ENCODE measurements around the gene ERI3.
"Not testable (repeated sequence)": the region's sequence is repeated elsewhere in the genome, so short reads cannot be mapped to it uniquely, and the experiment has no call there.

The ERI3 gene

GRCh38 chr1:44235808-44236207 lies 119.2 kb downstream of the ERI3 start:
- no peak for DNase-seq

- no peak for DNase-seq
Measured at GRCh38 chr1:44233593-44233992, 121.5 kb downstream of the ERI3 start.

- no peak for DNase-seq
Measured at GRCh38 chr1:44230796-44231195, 124.3 kb downstream of the ERI3 start.

DNA sequence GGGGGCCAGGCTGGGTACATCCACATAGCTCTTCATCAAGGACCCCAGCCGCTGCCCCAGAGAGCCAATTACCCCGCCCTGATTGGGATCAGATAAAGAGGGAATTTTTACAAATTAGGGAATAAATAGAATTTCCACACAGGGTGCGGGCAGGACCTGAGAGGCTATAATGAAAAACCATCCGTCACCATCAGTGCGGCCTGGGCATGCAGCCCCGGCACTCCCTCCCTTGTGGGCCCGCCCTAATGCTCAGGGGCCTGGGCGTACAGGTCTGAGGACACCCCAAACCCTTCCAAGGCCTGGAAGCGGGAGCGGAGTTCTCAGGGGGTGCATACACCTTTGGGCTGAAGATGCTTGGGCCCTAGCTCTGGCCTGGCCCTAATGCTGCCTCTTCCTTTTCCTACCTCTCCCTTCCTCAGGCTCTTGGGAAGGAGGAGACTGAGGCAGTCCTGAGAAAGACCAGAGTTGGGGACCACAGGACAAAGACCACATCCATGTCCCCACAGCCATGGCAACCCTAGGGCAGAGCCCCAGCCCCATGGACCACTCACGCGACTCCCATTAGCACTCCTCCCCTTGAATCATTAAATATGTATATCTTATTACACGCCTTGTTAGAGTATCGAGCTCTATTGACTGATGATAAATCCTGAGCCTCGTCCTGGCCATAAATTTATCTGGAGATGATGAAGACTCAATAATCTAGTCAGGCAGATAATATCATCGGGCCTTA lies 125.5 kb downstream of the ERI3 start:
- no peak for DNase-seq

GRCh38 chr1:44228218-44228617 lies 126.8 kb downstream of the ERI3 start:
- no peak for DNase-seq

DNA sequence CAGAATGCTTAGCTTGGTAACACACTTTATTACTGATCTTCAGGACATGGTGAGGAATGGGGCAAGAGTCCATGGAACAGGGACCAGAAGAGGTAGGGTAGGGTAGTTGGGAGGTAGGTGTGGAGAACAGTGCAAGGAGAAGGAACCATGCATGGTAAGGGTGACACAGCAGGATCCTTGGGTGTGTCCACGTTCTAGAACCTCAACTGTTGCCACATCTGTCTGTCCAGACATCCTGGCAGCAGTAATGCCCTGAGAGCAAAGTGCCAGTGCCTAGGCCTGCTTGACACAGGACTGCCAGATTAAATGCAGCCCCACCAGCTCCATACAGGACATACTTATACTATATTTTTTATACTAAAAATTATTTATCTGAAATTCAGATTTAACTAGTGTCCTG lies 127.8 kb downstream of the ERI3 start:
- DNase-seq, result no peak

- DNase-seq, result no peak
Measured at GRCh38 chr1:44225761-44226160, 129.3 kb downstream of the ERI3 start.

DNA sequence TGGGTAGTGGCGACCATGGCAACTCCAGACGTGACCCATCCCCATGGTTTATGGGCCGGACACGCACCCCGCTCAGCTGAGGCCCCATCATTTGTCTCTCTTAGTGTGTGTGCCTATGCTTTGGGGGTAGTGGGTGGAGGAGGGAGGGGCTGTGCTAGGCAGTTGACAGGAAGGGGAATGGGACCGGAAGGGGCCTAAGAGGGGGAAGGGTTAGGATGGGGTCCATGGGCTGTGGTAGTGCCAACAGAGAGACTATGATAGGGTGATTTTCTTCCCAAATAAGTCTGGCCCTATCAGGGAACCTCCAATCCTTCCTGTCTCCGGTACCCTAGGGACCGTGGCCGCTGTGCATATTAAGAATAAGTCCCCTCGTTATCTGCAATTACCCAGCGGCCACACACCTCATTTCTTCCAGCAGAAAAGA lies 131.9 kb downstream of the ERI3 start:
- DNase-seq, result no peak

- DNase-seq, result no peak
Measured at GRCh38 chr1:44222397-44223186, 132.5 kb downstream of the ERI3 start.

GRCh38 chr1:44221769-44222168 lies 133.3 kb downstream of the ERI3 start:
- no peak for DNase-seq

- DNase-seq, result no peak
Measured at GRCh38 chr1:44220755-44221154, 134.3 kb downstream of the ERI3 start.

GRCh38 chr1:44220001-44220751 lies 134.9 kb downstream of the ERI3 start:
- DNase-seq, result no peak

DNA sequence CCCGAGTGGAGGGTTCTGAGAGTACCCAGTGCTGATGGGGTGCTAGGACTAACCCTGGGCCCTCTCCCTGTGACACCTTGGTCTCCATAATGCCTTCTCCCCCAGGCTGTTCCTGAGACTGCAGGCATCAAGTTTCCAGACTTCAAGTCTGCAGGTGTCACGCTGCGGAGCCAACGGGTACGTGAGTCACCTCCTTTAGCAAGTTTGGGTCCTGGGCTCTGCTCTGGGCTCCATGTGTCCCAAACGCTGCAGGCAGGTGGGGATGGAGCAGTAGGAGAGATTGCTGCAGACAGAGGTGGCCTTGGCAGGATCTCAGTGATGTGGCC lies 135.8 kb downstream of the ERI3 start:
- DNase-seq, result no peak

GRCh38 chr1:44218503-44219300 lies 136.4 kb downstream of the ERI3 start:
- no peak for DNase-seq

DNA sequence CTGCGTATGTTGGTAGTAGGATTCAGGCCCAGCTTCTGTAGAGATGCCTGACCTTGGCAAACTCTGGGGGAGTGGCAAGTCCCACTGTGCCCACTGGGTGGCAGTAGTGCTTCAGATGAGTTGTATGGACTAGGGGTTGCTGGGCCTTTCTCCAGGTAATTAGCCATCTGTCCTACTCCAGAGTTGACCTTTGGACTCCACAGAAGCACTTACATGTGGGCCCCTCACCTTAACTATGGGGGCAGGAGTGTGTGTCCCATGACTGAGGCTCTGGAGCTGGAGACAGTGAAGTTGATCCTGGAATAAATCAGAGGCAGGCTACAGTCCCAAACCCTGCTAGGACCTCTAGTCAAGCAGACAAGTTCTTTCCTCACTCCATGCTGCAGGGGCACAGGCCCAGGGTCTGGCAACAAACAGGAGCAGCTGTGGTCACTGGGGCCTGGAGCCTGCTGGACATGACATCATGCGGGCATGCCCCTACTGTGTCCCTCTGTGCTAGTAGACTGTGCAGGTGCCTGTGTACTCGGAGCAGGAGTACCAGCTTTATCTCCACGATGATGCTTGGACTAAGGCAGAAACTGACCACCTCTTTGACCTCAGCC lies 137.1 kb downstream of the ERI3 start:
- DNase-seq, result peak; percentile 80

GRCh38 chr1:44213222-44214112 lies 141.6 kb downstream of the ERI3 start, which contains the start of gene DMAP1:
TSS of gene DMAP1 (plus strand) at chr1:44213471. CDS start at chr1:44213754, 283 bp downstream.
- peak; percentile 89 for DNase-seq

DNA sequence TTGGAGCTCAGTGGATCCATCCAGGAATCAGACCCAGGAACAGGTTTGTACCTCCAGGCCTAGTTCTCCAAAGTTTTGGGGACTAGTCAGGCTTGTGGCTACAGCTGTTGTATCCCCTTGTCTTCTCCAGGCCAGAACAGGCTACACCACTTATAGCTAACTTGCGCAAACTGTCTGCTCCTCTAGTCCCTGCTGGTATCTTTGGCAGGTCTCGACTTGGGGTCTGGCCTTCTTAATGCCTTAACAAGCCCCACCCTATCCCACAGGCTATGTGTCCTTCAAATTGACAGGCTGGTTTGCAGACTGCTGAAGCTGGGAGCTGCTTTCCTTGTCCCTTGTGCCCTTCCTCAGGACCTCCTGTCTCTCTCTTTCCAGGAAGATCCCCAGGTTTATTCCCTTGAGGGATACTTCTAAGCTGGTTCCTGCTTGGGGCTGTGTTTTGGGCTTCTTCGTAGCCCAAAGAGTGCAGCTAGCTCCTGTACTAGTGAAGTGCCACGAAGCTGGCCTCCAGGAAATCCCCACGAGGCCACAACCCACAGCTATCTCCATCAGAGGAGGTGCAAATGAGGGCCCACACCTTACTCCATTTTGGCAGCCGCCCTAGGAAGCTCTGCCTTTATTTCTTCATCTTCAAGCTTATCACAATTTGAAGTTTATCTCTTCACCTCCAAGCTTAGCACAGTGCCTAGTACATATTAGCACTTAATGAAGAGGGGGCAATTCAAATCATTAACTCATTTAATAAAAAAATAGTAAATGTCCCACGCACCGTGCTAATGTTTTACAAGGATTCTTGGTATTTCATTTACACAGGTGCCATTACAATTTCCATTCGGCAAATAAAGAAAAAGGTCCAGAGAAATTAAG lies 142.5 kb downstream of the ERI3 start:
- DNase-seq, result no peak

- DNase-seq, result no peak
Measured at GRCh38 chr1:44210595-44210994, 144.5 kb downstream of the ERI3 start.

DNA sequence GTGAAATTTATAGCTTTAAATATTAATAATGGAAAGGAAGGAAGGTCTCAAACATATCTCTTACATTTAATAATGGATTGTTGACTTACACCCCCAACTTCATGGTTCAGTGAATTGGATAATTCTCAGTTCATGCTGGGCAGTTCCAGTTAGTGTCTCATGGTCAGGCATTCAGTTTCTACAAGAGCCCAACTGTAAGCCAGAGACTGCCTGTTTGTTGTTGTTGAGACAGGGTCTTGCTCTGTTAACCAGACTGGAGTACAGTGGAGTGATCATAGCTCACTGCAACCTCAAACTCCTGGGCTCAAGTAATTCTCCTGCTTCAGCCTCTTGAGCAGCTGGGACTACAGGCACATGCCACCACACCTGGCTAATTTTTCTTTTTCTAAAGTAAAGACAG lies 146.8 kb downstream of the ERI3 start:
- DNase-seq, result no peak

GRCh38 chr1:44206545-44206944 lies 148.5 kb downstream of the ERI3 start:
- not testable (repeated sequence) for DNase-seq

All from NCI-H526 treated with DMSO at 0.1 percent for 48 hours (cell line).